Measurements from ENCODE around the gene NR3C2.

Gene NR3C2

DNA sequence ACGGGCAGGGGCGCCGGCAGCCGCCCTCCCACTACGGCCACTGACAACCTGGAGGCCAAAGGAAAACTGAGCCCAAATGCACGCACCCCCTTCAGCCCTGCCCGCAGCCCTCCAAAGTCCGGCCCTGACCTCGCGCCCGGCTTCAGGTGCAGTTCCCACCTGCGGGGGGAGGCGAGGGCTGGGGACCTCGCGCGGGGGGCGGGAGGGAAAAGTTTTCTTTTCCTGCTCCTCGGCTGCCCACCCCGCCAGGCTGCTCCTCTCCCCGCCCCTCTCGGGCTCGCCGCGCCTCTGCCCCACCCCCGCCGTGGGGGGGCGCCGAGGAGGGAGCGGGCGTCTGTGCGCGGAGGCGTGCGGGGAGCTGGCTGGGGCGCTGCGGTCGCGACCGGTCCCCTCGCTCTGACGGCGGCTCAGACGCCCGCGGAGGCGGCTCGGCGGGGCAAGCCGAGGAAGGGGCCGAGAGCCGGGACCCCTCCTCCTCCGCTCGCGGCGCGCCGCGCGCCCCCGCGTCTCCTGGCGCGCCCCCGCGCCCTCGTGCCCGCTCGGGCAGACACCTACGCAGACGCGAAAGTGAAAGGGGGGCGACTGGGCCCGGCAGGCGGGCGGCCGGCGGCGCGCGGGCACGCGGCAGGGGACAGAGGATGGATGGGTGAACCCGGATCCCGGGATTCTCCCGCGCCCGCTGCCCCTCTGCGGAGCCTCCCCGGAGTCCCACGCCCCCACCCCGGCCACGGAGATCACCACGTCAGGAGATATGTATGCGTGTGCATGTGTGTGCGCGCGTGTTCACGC is 3.1 kb upstream of the NR3C2 start:
- Histone ChIP-seq H3K23ac (ENCODE audit: low read length) (no peak overlapping the region), H3K4me2 (ENCODE audit: low read length) (peak overlapping the region; percentile 85)
- no CpG with 5 or more reads among the region's 98 CpGs for WGBS (ENCODE audit: extremely low coverage, insufficient coverage, insufficient read length)

DNA sequence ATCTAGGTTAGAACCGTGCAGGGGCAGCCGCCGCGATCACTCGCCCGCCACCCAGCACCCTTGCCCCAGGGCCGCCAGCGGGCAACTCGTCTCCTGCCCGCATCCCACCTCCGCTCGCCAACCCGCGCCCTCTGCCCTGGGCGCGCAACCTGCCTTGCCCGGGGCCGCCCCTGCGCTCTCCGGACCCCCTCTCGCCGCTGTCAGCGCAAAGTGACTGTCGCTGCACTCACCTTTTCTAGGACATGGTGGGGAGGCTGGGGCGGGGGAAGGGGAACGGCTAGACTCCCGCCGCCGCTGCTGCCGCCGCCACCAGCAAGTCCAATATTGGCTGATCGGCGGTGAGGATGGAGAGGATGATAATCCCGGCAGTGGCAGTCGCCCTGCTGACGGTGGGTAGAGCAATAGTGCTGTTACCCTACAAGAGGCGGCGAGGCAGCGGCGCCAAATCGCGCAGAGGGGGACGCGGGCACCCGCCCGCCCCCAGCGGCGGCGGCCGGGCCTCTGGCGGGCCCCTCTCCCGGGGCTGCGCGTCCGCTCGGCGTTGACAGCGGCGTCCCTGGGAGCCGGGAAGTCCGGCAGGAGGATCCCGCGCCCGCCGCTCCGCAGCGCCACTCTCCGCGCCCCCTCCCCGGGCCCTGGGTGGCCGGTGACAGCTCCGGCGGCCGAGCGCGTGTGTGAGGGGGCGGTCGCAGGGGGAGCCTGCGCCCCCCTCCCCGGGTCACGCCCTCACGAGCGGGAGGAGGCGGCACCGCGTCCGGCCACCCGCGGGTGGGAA is 2.3 kb upstream of the NR3C2 start:
- no peak overlapping the region for H2AK5ac ChIP-seq (ENCODE audit: low read length)
- H3K14ac ChIP-seq (ENCODE audit: low read length): no peak overlapping the region
- no CpG with 5 or more reads among the region's 89 CpGs for WGBS (ENCODE audit: extremely low coverage, insufficient coverage, insufficient read length)
- peak overlapping the region; percentile 85 for H3K4me2 ChIP-seq (ENCODE audit: low read length)
- peaks cover 2% of the 10 kb centered on the region for H3K9me3 ChIP-seq (ENCODE audit: insufficient read depth, low read depth, low read length)
- H3K23ac ChIP-seq (ENCODE audit: low read length): no peak overlapping the region
- peak overlapping the region; percentile 45 for H2AFZ ChIP-seq (ENCODE audit: insufficient read depth, low read length, poor library complexity)
- H3K79me2 ChIP-seq (ENCODE audit: control insufficient read depth, insufficient read depth, low read length, poor library complexity): no peaks in the 10 kb centered on the region
- no peak overlapping the region for H3K9ac ChIP-seq (ENCODE audit: low read length)
- no peak overlapping the region for H3K18ac ChIP-seq (ENCODE audit: low read length)
- H3K36me3 ChIP-seq (ENCODE audit: control insufficient read depth in 1 of 2, insufficient read depth in 2 of 2, low read length in 2 of 2): no peaks in the 10 kb centered on the region
- no peak overlapping the region for H4K12ac ChIP-seq (ENCODE audit: low read depth, low read length)
- H4K91ac ChIP-seq (ENCODE audit: low read depth, low read length): no peak overlapping the region
- peaks cover 2% of the 10 kb centered on the region for H3K79me1 ChIP-seq (ENCODE audit: low read length)
- peak; percentile 54 to 69 for DNase-seq
- no peak overlapping the region for H3K27ac ChIP-seq (ENCODE audit: low read depth, low read length)
- no peak overlapping the region for H2BK5ac ChIP-seq (ENCODE audit: low read depth, low read length, poor library complexity)
- peaks cover 6 to 13% of the 10 kb centered on the region in 2 experiments for H3K4me1 ChIP-seq (ENCODE audit: control insufficient read depth in 1 of 2, insufficient read depth in 2 of 2, low read length in 2 of 2)
- H2BK120ac ChIP-seq (ENCODE audit: insufficient read depth, low read length, poor library complexity): no peak overlapping the region
- no peak overlapping the region for H2BK12ac ChIP-seq (ENCODE audit: low read length)
- H3K4me3 ChIP-seq (ENCODE audit: low read depth, low read length): peak overlapping the region; percentile 85
- H4K8ac ChIP-seq (ENCODE audit: low read depth, low read length): no peak overlapping the region
- no peak overlapping the region for H3K4ac ChIP-seq (ENCODE audit: low read depth, low read length)
- H3K27me3 ChIP-seq (ENCODE audit: insufficient read depth, low read length): peaks cover 29% of the 10 kb centered on the region

More for the DNA sequence above, 3.1 kb upstream of the NR3C2 start:
- no peak overlapping the region for H3K14ac ChIP-seq (ENCODE audit: low read length)
- H3K9me3 ChIP-seq (ENCODE audit: insufficient read depth, low read depth, low read length): peaks cover 2% of the 10 kb centered on the region
- H3K27me3 ChIP-seq (ENCODE audit: insufficient read depth, low read length): peaks cover 29% of the 10 kb centered on the region
- H4K91ac ChIP-seq (ENCODE audit: low read depth, low read length): no peak overlapping the region
- peak; percentile 10 to 47 for DNase-seq
- no peak overlapping the region for H2BK5ac ChIP-seq (ENCODE audit: low read depth, low read length, poor library complexity)
- no peak overlapping the region for H2BK120ac ChIP-seq (ENCODE audit: insufficient read depth, low read length, poor library complexity)
- H4K12ac ChIP-seq (ENCODE audit: low read depth, low read length): no peak overlapping the region
- H3K27ac ChIP-seq (ENCODE audit: low read depth, low read length): no peak overlapping the region
- H3K9ac ChIP-seq (ENCODE audit: low read length): no peak overlapping the region
- no peak overlapping the region for H2BK12ac ChIP-seq (ENCODE audit: low read length)
- H4K8ac ChIP-seq (ENCODE audit: low read depth, low read length): no peak overlapping the region
- peak overlapping the region; percentile 44 for H2AFZ ChIP-seq (ENCODE audit: insufficient read depth, low read length, poor library complexity)
- peaks cover 6 to 13% of the 10 kb centered on the region in 2 experiments for H3K4me1 ChIP-seq (ENCODE audit: control insufficient read depth in 1 of 2, insufficient read depth in 2 of 2, low read length in 2 of 2)
- no peaks in the 10 kb centered on the region for H3K79me2 ChIP-seq (ENCODE audit: control insufficient read depth, insufficient read depth, low read length, poor library complexity)
- H3K18ac ChIP-seq (ENCODE audit: low read length): no peak overlapping the region
- H3K79me1 ChIP-seq (ENCODE audit: low read length): peaks cover 2% of the 10 kb centered on the region
- no peak overlapping the region for H3K4ac ChIP-seq (ENCODE audit: low read depth, low read length)
- peak overlapping the region; percentile 85 for H3K4me3 ChIP-seq (ENCODE audit: low read depth, low read length)
- H2AK5ac ChIP-seq (ENCODE audit: low read length): no peak overlapping the region
- H3K36me3 ChIP-seq (ENCODE audit: control insufficient read depth in 1 of 2, insufficient read depth in 2 of 2, low read length in 2 of 2): no peaks in the 10 kb centered on the region

DNA sequence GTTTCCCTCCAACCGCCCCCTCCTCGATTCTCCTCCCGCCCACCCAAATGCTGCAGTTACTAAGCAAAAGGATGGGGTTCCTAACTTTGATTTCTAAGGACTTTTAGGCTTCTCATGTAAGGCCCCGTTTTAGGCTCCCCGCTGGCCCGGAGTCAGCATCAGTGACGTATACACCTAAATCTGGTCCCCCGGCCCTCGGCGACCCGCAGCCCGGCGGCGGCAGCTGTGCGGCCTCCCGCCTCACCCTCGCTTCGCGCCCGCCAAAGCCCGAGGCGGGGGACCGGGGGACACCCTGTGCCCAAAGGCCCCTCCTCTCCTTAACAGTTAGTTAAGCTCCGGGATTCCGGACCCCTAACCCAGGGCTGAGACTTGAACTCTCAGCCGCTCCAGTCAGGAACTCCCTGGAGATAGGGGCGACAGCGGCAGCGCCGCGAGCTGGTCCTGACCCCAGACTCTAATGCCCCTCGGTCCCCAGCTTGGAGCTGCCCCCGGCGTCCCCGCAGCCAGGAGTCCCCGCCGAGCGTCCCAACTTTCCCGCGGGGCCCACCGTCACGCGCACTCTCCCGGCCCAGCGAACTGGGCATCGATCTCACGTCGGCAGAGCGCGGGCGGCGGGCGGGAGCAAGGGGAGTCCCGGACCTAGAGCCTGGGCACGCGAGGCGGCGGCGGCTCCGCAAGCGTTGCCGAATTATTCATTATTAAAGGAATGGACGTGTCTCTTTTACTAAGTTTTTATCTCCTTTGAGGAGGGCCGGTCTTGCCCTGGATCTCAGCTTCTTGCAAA is 1.5 kb upstream of the NR3C2 start:
- Histone ChIP-seq H3K14ac (ENCODE audit: low read length) (no peak overlapping the region), H4K8ac (ENCODE audit: low read depth, low read length) (no peak overlapping the region), H3K18ac (ENCODE audit: low read length) (no peak overlapping the region), H3K36me3 (ENCODE audit: control insufficient read depth in 1 of 2, insufficient read depth in 2 of 2, low read length in 2 of 2) (no peaks in the 10 kb centered on the region), H3K27ac (ENCODE audit: low read depth, low read length) (no peak overlapping the region), H4K91ac (ENCODE audit: low read depth, low read length) (no peak overlapping the region), H3K4me2 (ENCODE audit: low read length) (peak overlapping the region; percentile 85), H2AFZ (ENCODE audit: insufficient read depth, low read length, poor library complexity) (peak overlapping the region; percentile 2), H4K12ac (ENCODE audit: low read depth, low read length) (no peak overlapping the region), H3K79me1 (ENCODE audit: low read length) (peaks cover 2% of the 10 kb centered on the region), H2BK120ac (ENCODE audit: insufficient read depth, low read length, poor library complexity) (no peak overlapping the region), H2AK5ac (ENCODE audit: low read length) (no peak overlapping the region), H3K4me1 (ENCODE audit: control insufficient read depth in 1 of 2, insufficient read depth in 2 of 2, low read length in 2 of 2) (peaks cover 6 to 13% of the 10 kb centered on the region in 2 experiments), H2BK5ac (ENCODE audit: low read depth, low read length, poor library complexity) (no peak overlapping the region), H3K4ac (ENCODE audit: low read depth, low read length) (no peak overlapping the region), H3K9ac (ENCODE audit: low read length) (no peak overlapping the region), H3K23ac (ENCODE audit: low read length) (no peak overlapping the region), H2BK12ac (ENCODE audit: low read length) (no peak overlapping the region), H3K79me2 (ENCODE audit: control insufficient read depth, insufficient read depth, low read length, poor library complexity) (no peaks in the 10 kb centered on the region), H3K4me3 (ENCODE audit: low read depth, low read length) (peak overlapping the region; percentile 85), H3K27me3 (ENCODE audit: insufficient read depth, low read length) (peaks cover 29% of the 10 kb centered on the region), H3K9me3 (ENCODE audit: insufficient read depth, low read depth, low read length) (peaks cover 2% of the 10 kb centered on the region)
- peak in 1 of 2 donors; percentile 27 for DNase-seq
- no CpG with 5 or more reads among the region's 64 CpGs for WGBS (ENCODE audit: extremely low coverage, insufficient coverage, insufficient read length)

DNA sequence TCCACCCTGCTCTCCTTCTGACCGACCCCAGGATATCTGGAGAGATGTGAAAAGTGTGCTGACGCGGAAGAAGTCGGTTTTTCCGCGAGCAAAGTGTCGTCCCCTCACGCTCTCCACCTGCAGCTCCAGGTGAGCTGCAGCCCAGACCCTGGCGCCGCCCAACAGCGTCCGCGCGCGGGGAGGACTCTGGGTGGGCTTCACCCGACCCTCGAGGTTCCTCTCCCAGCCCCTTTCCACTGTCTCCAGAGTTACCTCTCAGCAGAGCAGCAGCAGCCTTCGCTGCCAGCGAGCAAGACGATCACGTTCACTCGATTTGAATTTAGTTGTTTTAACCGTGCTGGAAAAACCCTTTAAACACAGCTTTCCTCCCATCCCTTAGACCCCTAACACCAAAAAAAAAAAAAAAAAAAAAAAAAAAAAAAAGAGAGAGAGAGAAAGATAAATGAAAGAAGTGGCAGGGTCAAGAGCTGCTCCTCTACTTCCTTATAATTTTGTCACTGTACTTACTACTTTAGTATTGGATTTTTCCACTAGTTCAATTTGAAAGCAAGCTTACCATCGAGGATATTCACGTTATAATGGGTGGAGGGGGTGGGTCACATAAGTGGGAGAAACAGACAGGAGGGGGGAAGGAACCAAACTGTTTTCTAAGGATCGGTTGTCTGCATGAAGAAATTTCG is 758 bp upstream of the NR3C2 start:
- Histone ChIP-seq H3K4me2 (ENCODE audit: low read length) (peak overlapping the region; percentile 85), H3K23ac (ENCODE audit: low read length) (no peak overlapping the region), H3K27me3 (ENCODE audit: insufficient read depth, low read length) (peaks cover 29% of the 10 kb centered on the region), H2BK120ac (ENCODE audit: insufficient read depth, low read length, poor library complexity) (peak overlapping the region; percentile 0), H3K36me3 (ENCODE audit: control insufficient read depth in 1 of 2, insufficient read depth in 2 of 2, low read length in 2 of 2) (no peaks in the 10 kb centered on the region), H2AFZ (ENCODE audit: insufficient read depth, low read length, poor library complexity) (peak overlapping the region; percentile 84), H2BK12ac (ENCODE audit: low read length) (no peak overlapping the region), H3K79me2 (ENCODE audit: control insufficient read depth, insufficient read depth, low read length, poor library complexity) (no peaks in the 10 kb centered on the region), H3K9ac (ENCODE audit: low read length) (peak overlapping the region; percentile 53), H3K4me1 (ENCODE audit: control insufficient read depth in 1 of 2, insufficient read depth in 2 of 2, low read length in 2 of 2) (peaks cover 6 to 13% of the 10 kb centered on the region in 2 experiments), H4K91ac (ENCODE audit: low read depth, low read length) (peak overlapping the region; percentile 32), H2BK5ac (ENCODE audit: low read depth, low read length, poor library complexity) (no peak overlapping the region), H3K18ac (ENCODE audit: low read length) (no peak overlapping the region), H3K4me3 (ENCODE audit: low read depth, low read length) (peak overlapping the region; percentile 84), H3K9me3 (ENCODE audit: insufficient read depth, low read depth, low read length) (peaks cover 2% of the 10 kb centered on the region), H3K79me1 (ENCODE audit: low read length) (peaks cover 2% of the 10 kb centered on the region), H3K27ac (ENCODE audit: low read depth, low read length) (no peak overlapping the region), H3K4ac (ENCODE audit: low read depth, low read length) (no peak overlapping the region), H4K8ac (ENCODE audit: low read depth, low read length) (peak overlapping the region; percentile 78), H3K14ac (ENCODE audit: low read length) (peak overlapping the region; percentile 62), H2AK5ac (ENCODE audit: low read length) (no peak overlapping the region), H4K12ac (ENCODE audit: low read depth, low read length) (peak overlapping the region; percentile 71)
- WGBS (ENCODE audit: extremely low coverage, insufficient coverage, insufficient read length): no CpG with 5 or more reads among the region's 27 CpGs
- no peak for DNase-seq
